Neural progenitor cell (in vitro differentiated cells): Measurements from ENCODE around the gene HNF1B.

Experiments used
- CTCF ChIP-seq: fragments of 200-600 bp; sonication (generic); IDR thresholded peaks from 2 replicates; pipeline ENCODE4 v1.5.1; 2017; ENCODE audit warnings: antibody characterized with exemption, mild to moderate bottlenecking
- EZH2 ChIP-seq: fragments of 200-600 bp; sonication (generic); IDR thresholded peaks from 2 replicates; pipeline ENCODE4 v1.6.1; 2017; ENCODE audit warnings: antibody characterized with exemption, mild to moderate bottlenecking, moderate library complexity
- EZH2phosphoT487 ChIP-seq: fragments of 200-600 bp; sonication (generic); IDR thresholded peaks from 2 replicates; pipeline ENCODE4 v1.6.1; 2017; ENCODE audit warnings: antibody characterized with exemption

- TF ChIP-seq CTCF (no peak), EZH2 (no peak), EZH2phosphoT487 (no peak)
These were observed 71.5 kb downstream of the HNF1B start for GRCh38 chr17:37673386-37673785.
